Epithelial cell of proximal tubule (primary cell): Measurements from ENCODE around the gene KIAA0930. TPM values are rescaled to one million over a fixed set of nuclear protein-coding genes. Genes with fewer than 3 reads are reported as not detected.

Source experiments
- DNase-seq: peaks from one replicate; pipeline ENCODE4 v3.0.0-alpha.2; 2011; ENCODE audit warnings: low read depth
- H3K4me3 ChIP-seq: 2 replicates; pipeline ENCODE4 v1.5.1; 2011; ENCODE audit warnings: low read depth, mild to moderate bottlenecking, low read length
- total RNA-seq: library from RNA; depleted of rRNA; stranded (reverse); fragments of >200 nt; gene quantifications from 2 replicates; pipeline ENCODE4 v1.2.3, GENCODE V29; 2015
- TF ChIP-seq, protein P1 (sequence below): conservative IDR thresholded peaks from 2 replicates; pipeline ENCODE4 v1.5.1; 2012; ENCODE audit warnings: low read depth, mild to moderate bottlenecking, low read length

KIAA0930 gene
- total RNA-seq, 1 donor from 2014 or later = 33.2 TPM

DNA sequence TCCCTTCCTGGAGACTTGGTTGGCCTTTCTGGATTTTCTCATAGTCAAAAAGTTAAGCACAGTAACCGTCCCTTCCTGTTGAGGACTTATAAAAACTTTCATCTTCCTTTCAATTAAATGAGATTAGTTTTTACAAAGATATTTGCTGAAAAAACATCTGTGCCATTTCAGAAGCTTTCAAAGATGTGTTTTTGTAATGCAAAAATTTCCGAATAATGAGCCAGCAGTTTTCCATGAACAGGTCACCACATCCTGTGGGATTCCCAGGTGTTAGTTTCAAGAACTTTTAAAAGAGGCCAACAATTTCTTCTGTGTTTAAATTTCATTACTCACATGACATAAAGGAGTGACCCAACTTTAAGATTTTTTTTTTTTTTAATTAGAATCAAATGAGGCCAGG is 58.9 kb downstream of the KIAA0930 start:
- no peak for DNase-seq
- TF ChIP-seq, protein P1, sequence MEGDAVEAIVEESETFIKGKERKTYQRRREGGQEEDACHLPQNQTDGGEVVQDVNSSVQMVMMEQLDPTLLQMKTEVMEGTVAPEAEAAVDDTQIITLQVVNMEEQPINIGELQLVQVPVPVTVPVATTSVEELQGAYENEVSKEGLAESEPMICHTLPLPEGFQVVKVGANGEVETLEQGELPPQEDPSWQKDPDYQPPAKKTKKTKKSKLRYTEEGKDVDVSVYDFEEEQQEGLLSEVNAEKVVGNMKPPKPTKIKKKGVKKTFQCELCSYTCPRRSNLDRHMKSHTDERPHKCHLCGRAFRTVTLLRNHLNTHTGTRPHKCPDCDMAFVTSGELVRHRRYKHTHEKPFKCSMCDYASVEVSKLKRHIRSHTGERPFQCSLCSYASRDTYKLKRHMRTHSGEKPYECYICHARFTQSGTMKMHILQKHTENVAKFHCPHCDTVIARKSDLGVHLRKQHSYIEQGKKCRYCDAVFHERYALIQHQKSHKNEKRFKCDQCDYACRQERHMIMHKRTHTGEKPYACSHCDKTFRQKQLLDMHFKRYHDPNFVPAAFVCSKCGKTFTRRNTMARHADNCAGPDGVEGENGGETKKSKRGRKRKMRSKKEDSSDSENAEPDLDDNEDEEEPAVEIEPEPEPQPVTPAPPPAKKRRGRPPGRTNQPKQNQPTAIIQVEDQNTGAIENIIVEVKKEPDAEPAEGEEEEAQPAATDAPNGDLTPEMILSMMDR = no peak
- H3K4me3 ChIP-seq = no peak overlapping the region

DNA sequence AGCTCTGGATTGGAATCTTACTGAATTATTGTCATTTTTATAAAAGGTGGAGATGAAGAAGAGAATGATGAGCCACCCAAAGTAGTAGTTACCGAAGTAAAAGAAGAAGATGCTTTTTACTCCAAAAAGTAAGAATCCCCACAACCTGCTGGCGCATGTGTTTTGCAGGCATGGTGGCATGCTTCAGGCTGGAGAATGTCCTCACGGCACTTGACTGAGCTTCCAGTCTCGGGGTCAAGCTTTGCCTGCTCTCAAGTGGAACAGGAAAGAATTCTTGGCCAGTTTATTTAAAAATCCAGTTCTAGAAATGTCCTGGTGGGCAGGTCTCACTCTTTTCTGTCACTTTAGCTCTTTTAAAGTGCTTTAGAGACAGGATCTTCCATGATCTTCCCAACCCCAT is 59.5 kb downstream of the KIAA0930 start:
- TF ChIP-seq, protein P1 = no peak
- no peak overlapping the region for H3K4me3 ChIP-seq
- no peak for DNase-seq

DNA sequence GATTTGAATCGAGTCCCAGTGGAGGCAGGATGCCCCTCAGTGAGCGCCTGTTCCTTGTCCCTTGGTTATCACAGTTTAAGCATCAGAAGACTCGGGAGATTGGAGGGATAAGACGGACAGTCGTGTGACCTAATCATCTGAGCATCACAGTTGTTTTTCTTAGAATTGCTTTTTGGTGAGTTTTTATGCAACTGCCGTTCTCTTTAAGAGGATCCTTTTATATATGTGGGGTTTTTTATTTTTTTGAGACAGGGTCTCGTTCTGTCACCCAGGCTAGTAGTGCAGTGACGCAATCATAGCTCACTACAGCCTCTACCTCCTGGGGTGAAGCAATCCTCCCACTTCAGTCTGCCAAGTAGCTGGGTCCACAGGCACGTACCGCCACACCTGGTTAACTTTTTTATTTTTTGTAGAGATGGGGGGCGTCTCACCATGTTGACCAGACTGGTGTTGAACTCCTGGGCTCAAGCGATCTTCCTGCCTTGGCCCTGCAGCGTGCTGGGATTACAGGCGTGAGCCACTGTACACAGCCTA is 60.5 kb downstream of the KIAA0930 start:
- TF ChIP-seq, protein P1 = no peak
- H3K4me3 ChIP-seq = no peak overlapping the region
- no peak for DNase-seq

GRCh38 chr22:45179276-45180049 is 61.2 kb downstream of the KIAA0930 start:
- TF ChIP-seq, protein P1 = no peak
- no peak overlapping the region for H3K4me3 ChIP-seq
- DNase-seq = no peak

- TF ChIP-seq, protein P1 = no peak
- no peak for DNase-seq
- H3K4me3 ChIP-seq = no peak overlapping the region
Measured at GRCh38 chr22:45172881-45173585, 67.7 kb downstream of the KIAA0930 start.

- TF ChIP-seq, protein P1 = no peak
- no peak overlapping the region for H3K4me3 ChIP-seq
- DNase-seq = no peak
Measured at GRCh38 chr22:45171830-45172229, 68.9 kb downstream of the KIAA0930 start.
